ENCODE results near the gene YDJC.
"Not testable (repeated sequence)": the region's sequence is repeated elsewhere in the genome, so short reads cannot be mapped to it uniquely, and the experiment has no call there.

Gene YDJC

DNA sequence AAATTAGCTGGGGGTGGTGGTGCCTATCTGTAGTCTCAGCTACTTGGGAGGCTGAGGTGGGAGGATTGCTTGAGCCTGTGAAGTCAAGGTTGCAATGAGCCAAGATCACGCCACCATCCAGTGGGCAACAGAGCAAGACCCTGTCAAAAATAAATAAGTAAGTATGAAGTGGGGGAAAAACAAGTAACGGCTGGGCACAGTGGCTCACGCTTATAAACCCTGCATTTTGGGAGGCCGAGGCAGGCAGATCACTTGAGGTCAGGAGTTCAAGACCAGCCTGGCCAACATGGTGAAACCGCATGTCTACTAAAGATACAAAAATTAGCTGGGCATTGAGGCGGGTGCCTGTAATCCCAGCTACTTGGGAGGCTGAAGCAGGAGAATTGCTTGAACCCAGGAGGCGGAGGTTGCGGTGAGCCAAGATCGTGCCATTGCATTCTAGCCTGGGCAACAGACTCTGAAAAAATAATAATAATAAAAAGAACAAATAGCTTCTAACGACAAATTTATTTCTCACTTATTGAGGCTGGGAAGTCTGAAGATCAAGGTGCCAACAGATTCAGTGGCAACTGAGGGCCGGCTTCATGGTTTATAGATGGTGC, 20.2 kb downstream of the YDJC start:
- in situ Hi-C loops (cut with MboI; ENCODE audit: low sequenced_read_pairs) = not testable (repeated sequence)

DNA sequence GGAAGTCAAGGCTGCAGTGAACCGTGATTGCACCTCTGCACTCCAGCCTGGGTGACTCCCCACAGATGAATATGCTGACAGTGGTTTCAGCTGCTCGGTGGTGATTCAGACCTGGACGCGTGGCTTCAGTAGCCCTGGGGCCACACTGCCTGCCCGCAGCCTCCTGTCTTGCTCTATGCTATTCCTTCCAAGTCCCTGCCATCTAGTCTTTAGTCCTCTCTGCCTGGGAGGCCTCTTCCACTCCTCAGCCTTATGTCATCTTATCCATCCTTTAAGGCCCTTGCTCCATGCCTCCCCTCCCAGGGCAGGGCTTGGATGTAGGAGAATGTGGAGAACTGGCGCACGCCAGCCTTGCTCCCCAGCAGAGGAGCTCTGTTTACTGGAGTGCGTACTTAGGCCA, 23.0 kb downstream of the YDJC start:
- in situ Hi-C loops (cut with MboI; ENCODE audit: low sequenced_read_pairs) = no loop called here

DNA sequence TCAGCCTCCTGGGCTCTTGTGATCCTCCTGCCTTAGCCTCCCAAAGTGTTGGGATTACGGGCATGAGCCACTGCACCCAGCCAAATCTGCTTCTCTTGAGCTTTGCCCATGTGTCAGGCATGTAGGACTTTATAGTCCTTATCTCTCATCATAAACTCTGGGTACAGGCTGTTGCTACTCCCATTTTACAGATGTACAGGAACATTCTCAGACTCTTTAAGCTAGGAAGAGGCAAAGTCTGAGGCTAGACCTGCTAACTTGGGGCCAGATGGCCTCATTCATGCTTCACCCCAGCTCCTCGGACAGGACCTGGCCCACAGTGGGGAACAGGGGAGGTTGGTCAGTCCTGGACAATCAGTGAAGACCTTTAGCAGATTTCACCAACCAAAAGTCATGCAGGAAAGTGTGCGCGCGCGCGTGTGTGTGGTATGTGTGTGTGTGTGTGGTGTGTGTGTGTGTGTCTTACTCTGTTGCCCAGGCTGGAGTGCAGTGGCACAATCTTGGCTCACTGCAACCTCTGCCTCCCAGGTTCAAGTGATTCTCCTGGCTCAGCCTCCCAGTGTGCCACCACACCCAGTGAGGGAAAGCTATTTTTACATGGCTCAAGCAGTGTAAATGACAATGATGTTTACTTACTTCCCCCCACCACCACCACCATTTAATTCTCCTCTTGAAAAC, 23.8 kb downstream of the YDJC start:
- in situ Hi-C loops (cut with MboI; ENCODE audit: low sequenced_read_pairs) = no loop called here

DNA sequence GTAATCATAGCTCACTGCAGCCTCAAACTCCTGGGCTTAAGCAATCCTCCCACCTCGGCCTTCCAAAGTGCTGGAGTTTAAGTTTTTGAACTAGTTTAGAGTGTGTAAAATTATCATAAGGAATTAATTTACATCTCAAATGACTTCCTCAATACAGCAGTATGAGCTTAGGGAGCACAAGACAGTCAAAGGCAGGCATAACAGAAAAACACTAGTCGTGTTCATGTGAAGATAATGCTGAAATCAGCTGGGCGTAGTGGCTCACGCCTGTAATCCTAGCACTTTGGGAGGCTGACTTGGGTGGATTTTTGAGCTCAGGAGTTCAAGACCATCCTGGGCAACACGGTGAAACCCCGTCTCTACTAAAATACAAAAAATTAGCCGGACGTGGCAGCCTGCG, 25.8 kb downstream of the YDJC start:
- in situ Hi-C loops (cut with MboI; ENCODE audit: low sequenced_read_pairs) = no loop called here

DNA sequence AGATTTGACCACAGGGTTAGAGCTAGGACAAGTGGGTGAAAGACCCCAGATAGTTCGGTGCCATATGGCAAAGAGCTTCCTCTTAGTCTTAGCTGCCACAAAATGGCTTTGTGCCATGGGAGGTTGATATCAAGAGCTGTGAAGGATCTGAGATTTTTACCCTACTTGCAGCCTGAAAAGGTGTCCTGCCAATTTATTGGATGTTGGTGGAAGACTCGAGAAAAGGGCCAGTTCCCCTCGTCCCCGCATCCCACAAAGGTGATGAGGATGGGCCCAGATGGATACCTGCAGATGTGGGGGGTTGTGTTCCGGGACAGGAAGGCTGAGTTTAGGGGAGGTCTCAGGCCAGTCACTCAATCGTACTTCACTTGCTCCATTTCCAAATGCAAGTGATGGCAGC, 27.2 kb downstream of the YDJC start:
- in situ Hi-C loops (cut with MboI; ENCODE audit: low sequenced_read_pairs) = no loop called here

DNA sequence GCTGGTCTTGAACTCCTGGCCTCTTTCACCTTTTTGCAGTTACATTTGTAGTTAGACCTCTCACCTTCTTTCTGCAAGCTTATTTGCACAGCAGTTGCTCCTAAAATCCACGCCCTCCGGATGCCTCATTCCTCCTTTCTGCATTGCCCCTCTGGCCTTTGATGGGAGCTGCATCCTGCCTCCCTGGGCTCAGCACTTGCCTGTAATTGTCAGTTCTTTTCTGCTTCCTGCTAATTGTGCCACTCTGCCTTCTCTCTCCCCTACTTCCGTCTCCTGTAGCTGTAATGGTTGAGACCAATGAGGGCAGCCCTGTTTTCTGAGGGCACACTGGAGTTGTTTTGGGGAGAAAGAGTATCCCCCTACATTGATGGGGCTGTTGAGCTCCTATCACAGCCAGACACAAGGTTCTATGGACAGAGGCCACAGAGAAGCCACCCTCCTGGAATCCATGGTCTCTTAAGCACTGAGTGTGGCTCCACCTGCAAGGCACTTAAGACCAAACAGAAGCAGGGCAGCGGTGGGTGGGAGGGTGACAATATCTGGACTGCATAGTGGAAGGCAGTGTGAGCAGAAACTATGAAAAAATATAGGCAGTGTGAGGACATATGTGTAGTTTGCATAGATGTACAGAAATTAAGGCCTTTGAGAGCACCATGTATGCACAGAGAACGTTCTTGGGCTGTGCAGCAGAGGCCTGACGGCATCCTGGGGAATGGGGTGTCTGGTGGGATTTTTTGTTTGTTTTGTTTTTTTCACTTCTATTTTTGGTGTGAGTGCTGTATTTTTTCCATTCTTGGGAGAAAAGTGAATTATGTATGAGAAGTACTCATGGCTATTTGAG, 30.5 kb downstream of the YDJC start:
- in situ Hi-C loops (cut with MboI; ENCODE audit: low sequenced_read_pairs) = no loop called here

DNA sequence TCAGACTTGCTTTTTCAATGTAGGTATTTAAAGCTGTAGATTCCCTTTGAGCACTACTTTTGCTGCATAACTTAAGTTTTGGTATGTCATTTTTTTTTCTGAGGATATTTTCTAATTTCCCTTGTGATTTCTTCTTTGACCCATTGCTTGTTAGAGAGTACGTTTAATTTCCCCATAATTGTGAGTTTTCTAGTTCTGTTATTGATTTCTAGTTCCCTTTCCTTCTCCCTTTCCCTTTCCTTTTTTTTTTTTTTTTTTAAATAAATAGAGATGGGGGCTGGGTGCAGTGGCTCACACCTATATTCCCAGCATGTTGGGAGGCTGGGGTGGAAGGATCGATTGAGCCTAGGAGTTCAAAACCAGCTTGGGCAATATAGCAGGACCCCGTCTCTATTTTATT, 31.5 kb downstream of the YDJC start:
- in situ Hi-C loops (cut with MboI; ENCODE audit: low sequenced_read_pairs) = no loop called here

DNA sequence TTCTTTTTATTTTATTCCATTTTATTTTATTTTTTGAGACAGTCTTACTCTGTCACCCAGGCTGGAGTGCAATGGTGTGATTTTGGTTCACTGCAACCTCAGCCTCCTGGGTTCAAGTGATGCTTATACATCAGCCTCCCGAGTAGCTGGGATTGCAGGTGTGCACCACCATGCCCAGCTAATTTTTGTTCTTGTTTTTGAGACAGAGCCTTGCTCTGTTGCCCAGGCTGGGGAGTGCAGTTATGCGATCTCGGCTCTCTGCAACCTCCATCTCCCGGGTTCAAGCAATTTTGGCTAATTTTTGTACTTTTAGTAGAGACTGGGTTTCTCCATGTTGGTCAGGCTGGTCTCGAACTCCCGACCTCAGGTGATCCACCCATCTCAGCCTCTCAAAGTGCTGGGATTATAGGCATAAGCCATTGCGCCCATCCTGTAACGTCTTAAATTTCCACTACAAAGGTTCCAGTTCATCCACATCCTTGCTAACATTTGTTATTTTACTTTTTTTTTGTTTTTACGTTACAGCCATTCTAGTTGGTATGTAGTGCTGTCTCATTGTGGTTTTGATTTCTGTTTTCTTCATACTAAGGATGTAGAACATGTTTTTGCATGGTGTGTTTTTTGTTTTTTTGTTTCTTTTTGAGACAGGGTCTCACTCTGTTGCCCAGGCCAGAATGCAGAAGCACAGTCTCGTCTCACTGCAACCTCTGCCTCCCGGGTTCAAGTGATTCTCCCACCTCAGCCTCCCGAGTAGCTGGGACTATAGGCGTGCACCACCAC, 33.3 kb downstream of the YDJC start:
- in situ Hi-C loops (cut with MboI; ENCODE audit: low sequenced_read_pairs) = not testable (repeated sequence)

DNA sequence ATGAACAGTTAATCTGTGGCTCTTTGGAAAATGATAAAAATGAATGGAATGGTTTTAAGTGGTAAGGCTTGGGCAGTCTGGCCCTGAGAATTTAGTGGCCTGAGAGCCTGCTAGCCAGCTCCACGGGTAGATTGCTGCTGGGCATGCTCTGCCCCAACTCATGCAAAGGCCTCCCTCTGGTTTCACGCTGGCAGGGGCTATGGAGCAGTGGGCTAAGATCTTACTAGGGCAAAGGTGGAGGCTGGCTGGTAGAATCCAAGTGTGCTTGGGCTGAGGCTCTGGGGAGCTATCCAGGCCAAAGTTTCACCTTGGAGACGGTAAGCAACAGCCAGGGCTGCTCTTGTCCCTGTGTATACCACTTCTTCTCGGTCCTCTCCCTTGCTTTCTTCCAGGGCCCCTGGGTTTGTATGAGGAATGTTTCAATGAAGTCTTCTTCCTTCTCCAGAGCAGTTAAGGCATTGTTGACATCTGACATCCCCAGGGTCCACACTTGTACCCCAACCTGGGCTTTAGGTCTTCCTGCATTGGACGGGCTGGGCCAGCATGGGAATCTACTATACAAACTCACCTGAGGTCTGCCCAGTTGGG, 34.9 kb downstream of the YDJC start:
- in situ Hi-C loops (cut with MboI; ENCODE audit: low sequenced_read_pairs) = no loop called here

DNA sequence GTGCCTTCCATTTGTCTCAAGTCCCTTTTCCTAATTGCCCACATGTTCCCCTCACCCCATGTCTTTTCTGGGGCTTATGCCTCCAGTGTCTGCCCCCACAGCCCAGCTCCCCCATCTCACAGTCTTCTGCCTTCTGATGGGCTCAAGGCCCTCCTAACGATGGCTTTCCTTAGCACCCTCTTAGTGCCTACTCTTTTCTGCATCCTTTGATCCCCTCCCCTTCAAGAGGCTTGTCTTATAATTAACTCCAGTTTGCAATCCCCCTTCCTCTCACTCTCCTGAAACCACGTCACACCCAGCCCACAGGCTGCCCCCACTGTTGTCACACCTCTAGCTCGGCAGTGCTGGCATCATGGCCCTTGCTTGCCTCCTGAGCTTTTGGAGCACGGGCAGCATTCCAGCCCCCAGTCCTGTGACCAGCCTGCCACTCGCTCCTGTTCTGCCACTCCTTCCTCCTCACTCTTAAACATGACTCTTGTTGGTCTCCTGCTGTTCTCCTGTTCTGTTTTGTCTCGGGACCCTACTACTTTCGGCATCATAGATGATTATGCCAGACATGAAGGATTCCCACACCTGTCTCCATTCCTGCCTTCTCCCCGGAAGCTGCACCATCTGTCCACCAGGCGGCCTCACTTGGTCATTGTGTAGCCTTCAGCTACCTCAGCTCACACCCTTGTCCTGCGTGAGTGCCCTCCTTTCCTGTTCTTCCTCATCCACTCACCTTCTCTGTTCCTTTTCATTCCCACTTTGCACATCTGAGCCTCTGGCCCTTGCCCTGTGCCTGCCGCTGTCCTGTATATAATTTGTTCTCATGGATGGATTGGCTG, 36.2 kb downstream of the YDJC start:
- in situ Hi-C loops (cut with MboI; ENCODE audit: low sequenced_read_pairs) = no loop called here

DNA sequence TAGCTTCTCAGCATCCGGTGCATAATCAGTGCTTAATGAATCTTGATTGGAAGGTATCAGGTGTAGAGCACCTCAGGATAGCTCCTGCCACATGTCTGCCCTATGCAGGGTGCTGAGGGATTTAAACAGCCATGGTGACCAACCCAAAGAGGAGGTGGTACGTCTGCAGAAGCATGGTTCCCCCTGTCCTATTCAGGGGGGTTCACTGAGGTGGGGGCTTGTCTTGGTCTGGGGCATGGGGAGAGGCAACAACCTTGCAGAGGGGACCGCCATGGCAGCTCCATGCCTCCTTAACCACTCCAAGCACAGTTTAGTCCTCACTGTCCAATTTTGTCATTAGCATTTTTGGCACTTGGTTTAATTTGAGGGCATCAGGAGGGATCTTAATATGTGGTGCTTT, 37.4 kb downstream of the YDJC start:
- in situ Hi-C loops (cut with MboI; ENCODE audit: low sequenced_read_pairs) = no loop called here

DNA sequence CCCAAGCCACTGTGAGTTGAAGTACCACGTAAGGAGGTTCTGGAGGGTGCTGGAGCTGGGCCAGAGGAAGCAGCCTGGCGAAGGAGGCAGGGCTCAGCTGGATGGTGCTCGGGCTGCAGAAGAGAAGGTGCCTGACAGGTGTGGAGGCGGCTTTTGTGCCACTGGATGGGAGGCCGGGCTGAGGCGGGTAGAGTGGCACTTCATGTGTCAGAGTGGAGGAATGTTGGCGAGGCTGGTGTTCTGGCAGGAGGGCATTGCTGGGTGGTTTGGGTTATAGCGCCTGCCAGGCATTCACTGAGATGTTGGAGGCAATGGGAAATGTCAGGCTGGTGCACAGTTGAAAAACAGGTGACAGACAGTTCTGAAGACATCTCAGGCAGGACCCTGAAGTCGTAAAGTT, 38.1 kb downstream of the YDJC start:
- in situ Hi-C loops (cut with MboI; ENCODE audit: low sequenced_read_pairs) = no loop called here

DNA sequence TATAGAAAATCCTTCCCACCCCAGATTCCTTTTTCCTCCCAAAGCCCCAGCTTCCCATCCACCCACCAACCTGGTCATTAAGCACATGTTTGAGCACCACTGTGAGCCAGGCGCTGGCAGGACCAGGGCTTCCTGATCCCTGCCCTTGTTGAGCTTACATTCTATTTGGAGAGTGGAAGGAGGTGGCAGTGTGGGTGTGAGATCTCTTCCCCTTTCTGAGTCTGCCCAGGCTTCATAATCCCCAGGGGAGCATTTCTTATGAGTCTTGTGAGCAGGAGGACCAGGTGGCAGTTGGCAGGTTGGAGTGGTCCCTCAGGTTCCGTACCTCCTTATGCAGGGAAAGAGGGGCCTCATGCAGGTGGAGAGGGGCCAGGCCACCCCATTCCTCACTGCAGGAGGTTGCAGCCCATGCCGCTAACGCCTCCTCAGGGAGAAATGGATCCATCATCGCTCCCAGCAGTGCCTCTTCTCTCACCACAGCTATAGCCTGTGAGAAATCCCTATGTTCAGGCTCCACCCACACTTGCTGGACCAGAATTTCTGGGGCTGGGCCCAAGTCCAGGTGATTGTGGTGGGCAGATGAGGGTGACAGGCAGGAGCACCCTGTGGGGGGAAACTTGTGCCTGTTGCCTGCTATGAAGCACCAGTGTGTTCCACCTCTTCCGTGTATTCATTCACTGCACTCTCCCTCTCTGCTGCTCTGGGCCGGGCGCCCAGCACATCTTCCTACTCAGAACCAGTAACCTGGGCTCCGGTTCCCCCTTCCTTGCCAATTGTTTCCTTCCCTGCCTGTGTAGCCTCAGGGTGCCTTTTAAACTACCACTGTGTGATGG, 38.8 kb downstream of the YDJC start:
- in situ Hi-C loops (cut with MboI; ENCODE audit: low sequenced_read_pairs) = no loop called here

DNA sequence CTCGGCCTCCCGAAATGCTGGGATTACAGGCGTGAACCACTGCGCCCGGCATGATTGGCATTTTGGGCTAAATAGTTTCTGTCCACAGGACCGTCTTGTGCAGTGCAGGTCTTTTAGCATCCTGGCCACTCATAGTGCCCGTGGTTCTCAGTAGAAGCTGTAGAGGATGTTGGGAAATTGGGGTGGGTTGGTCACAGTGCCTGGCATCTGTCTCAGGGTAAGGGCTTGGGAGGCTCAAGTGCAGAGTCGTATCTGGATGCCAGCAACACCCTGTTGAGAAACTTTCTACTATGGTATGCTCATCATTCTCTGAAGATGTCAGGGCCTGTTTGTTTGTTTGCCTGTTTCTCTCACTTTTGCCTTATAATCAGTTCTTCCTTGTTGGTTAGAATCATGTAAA, 40.4 kb downstream of the YDJC start:
- in situ Hi-C loops (cut with MboI; ENCODE audit: low sequenced_read_pairs) = no loop called here

DNA sequence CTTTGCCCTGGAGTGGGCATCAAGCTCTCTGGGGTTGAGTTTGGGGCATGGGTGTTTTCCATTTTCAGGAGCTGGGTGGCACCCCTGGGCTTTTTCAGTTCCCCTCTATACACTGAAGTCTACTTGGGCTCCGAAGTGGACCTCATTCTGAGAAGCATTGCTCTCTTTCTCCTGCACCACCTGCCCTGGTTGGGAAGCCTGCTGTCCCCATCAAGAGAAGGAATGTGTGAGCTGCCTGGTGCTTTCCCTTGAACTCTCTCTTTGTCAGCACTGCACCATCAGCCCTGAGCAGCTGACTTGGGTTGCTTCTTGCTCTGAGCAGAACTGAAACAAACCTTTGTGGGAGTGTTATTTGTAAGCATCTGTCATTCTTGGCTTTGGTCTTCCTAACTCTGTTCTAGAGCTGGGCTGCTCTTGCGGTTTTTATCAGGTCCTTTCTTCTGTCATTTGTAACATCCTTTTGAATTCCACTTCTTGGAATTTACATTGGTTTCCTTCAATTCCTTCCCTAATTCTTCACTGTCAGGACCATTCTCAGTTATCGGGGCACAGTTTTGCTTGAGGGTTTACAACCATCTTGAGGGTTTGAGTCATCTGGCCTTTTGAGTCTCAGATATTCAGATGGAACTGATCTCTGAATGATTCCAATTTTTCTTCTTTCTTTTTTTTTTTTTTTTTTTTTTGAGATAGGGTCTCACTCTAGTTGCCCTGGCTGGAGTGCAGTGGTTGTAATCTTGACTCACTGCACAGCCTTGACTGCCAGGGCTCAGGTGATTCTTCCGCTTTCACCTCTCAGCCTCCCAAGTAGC, 41.8 kb downstream of the YDJC start:
- in situ Hi-C loops (cut with MboI; ENCODE audit: low sequenced_read_pairs) = no loop called here

DNA sequence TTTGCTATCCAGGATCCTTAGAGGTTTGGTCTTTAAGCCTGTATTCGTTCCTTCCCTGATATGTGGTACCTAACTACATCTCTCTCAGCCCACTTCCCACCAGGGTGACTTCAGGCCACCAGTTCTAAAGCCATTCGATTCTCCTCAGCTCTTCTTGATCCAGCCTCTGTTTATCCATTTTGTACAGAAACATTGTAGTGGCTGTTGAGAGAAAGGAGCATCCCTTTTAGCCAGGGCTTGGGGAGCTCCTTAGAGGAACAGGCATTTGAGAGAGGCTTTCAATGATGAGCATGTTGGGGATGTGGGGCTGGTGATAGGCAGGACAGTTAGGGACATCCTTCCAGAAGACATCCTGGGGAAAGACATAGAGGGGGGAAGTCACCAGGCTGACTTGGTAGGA, 44.4 kb downstream of the YDJC start:
- in situ Hi-C loops (cut with MboI; ENCODE audit: low sequenced_read_pairs) = no loop called here

DNA sequence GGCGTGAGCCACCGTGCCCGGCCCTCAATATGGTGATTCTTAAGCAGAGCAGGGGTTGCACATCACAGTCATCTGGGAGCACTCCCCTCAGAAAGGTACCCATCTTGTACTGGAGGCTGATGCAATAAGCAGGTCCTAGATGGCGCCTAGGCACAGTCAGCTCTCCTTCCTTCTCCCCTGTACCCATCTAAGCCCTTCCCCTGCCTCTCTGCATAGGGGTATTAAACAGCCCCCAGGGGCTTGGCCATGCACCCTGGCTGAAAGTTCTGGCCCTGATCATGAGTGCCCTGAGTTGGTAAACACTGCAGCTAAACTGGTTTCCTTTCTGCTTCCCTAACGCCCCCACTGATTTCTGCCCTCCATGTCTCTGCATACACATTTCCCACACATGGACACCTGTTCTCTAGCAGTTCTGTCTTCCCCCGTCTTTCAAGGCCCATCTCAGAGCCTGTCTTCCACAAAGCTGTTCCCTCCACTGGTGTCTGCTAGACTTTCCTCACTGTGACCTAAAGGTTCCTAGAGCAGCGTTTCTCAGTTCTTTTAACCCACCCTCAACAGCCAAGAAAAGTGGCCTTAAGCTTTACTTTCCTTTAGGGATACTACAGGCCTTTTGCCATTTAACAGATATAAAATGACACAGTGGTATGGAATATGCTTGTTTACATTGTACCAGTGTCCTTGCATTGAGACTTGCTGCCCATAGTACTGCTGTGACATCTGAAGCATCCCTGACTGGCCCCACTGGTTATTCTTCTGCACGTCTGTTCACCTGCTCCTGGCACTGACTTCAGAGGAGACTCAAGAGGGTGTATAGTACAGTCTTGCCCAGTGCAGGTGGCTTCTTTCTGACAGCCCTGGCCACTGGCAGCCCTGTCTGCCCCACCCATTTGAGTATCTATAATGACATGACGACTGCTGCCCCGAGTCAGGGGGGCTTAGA, 46.8 kb downstream of the YDJC start:
- in situ Hi-C loops (cut with MboI; ENCODE audit: low sequenced_read_pairs) = no loop called here
